Skin of body (tissue), 2 donors: ENCODE data around the gene UCP3. TPM values are rescaled to one million over a fixed set of nuclear protein-coding genes. Genes with fewer than 3 reads are reported as not detected.

Experiments used
- DNase-seq: peaks from one replicate; lab custom pipeline; 2025; lab: John Stamatoyannopoulos, UW
- total RNA-seq: library from RNA; depleted of rRNA; stranded (reverse); fragments of >200 nt; gene quantifications from one replicate; pipeline ENCODE4 v1.2.3, GENCODE V29; 2014

UCP3 gene
- total RNA-seq, 1 donor from 2014 or later, result 0.39 TPM

- DNase-seq, result no peak
Observed at GRCh38 chr11:73978576-73979086, 30.3 kb downstream of the UCP3 start.

- no peak for DNase-seq
Observed at GRCh38 chr11:73977856-73978519, 30.9 kb downstream of the UCP3 start.

GRCh38 chr11:73976451-73977151, 32.3 kb downstream of the UCP3 start:
- DNase-seq, result no peak

- DNase-seq, result no peak
Observed at GRCh38 chr11:73975479-73975757, 33.5 kb downstream of the UCP3 start.

- no peak for DNase-seq
Observed at GRCh38 chr11:73974604-73975478, 34.0 kb downstream of the UCP3 start.

GRCh38 chr11:73972620-73973449, 36.0 kb downstream of the UCP3 start:
- DNase-seq, result no peak

GRCh38 chr11:73972187-73972586, 36.7 kb downstream of the UCP3 start:
- DNase-seq, result no peak

GRCh38 chr11:73971175-73971719, 37.6 kb downstream of the UCP3 start:
- DNase-seq, result no peak

GRCh38 chr11:73969991-73970800, 38.7 kb downstream of the UCP3 start:
- DNase-seq, result no peak

- no peak for DNase-seq
Observed at GRCh38 chr11:73969091-73969490, 39.8 kb downstream of the UCP3 start.

- DNase-seq, result no peak
Observed at GRCh38 chr11:73968356-73968966, 40.4 kb downstream of the UCP3 start.

- no peak for DNase-seq
Observed at GRCh38 chr11:73965764-73966121, 43.1 kb downstream of the UCP3 start.

GRCh38 chr11:73965076-73965763, 43.7 kb downstream of the UCP3 start:
- no peak for DNase-seq

GRCh38 chr11:73963861-73964260, 45.0 kb downstream of the UCP3 start:
- no peak for DNase-seq

- DNase-seq, result no peak
Observed at GRCh38 chr11:73962101-73962705, 46.7 kb downstream of the UCP3 start.

GRCh38 chr11:73961321-73961720, 47.6 kb downstream of the UCP3 start:
- DNase-seq, result no peak

- DNase-seq, result no peak
Observed at GRCh38 chr11:73958521-73959141, 50.3 kb downstream of the UCP3 start.

GRCh38 chr11:73957654-73958361, 51.1 kb downstream of the UCP3 start:
- no peak for DNase-seq
